ENCODE measurements around the gene RAB33B. TPM values are rescaled to one million over a fixed set of nuclear protein-coding genes. Genes with fewer than 3 reads are reported as not detected.
A peak's percentile ranks its signal among the peaks of the same experiment; 100 is the strongest.

RAB33B gene
- total and polyA plus RNA-seq, 8 donors = 2.4 to 7.5 (median 4.7) TPM

- H3K4me3 ChIP-seq = no peak overlapping the region
- DNase-seq (no peak), ATAC-seq (peak in 3 of 4 donors; percentile 10 to 27 (median 17)), FAIRE-seq (no peak)
- TF ChIP-seq CTCF (IDR thresholded peaks at IDR 0.05) = no peak
- peaks cover 0 to 7% (median 3%) of the 10 kb centered on the region in 3 donors for H3K36me3 ChIP-seq
- peaks cover 7 to 10% (median 9%) of the 10 kb centered on the region in 3 donors for H3K4me1 ChIP-seq
- no peaks in the 10 kb centered on the region for H3K9me3 ChIP-seq
- no peak overlapping the region for H3K27ac ChIP-seq
- intact Hi-C loops (cut with DNase I) = no loop called here
- WGBS, 2 donors = 77 to 83% methylated on average over 6 of the region's 6 CpGs
- H3K27me3 ChIP-seq = no peaks in the 10 kb centered on the region
Observed at GRCh38 chr4:139470997-139471665, 17.2 kb downstream of the RAB33B start.

- no peak for TF ChIP-seq CTCF (IDR thresholded peaks at IDR 0.05)
- FAIRE-seq (no peak), ATAC-seq (no peak), DNase-seq (no peak)
- Histone ChIP-seq H3K4me3 (no peak overlapping the region), H3K4me1 (peaks cover 9 to 10% (median 9%) of the 10 kb centered on the region in 3 donors), H3K27ac (no peak overlapping the region), H3K27me3 (no peaks in the 10 kb centered on the region), H3K36me3 (peaks cover 0 to 7% (median 3%) of the 10 kb centered on the region in 3 donors), H3K9me3 (no peaks in the 10 kb centered on the region)
- WGBS, 2 donors = 69 to 75% methylated on average over 3 of the region's 3 CpGs
- intact Hi-C loops (cut with DNase I) = no loop called here
Observed at GRCh38 chr4:139472852-139473251, 18.9 kb downstream of the RAB33B start.

- Histone ChIP-seq H3K27me3 (no peaks in the 10 kb centered on the region), H3K27ac (no peak overlapping the region), H3K4me3 (no peak overlapping the region), H3K4me1 (peaks cover 0 to 9% (median 0%) of the 10 kb centered on the region in 3 donors), H3K36me3 (peaks cover 0 to 7% (median 3%) of the 10 kb centered on the region in 3 donors), H3K9me3 (no peaks in the 10 kb centered on the region)
- FAIRE-seq = no peak
- peak in 1 of 4 donors; percentile 44 for ATAC-seq
- no peak for TF ChIP-seq CTCF (IDR thresholded peaks at IDR 0.05)
- 41 to 50% methylated on average over 4 of the region's 4 CpGs for WGBS, 2 donors
- intact Hi-C loops (cut with DNase I) = no loop called here
- DNase-seq = no peak
Observed at GRCh38 chr4:139476363-139476762, 22.4 kb downstream of the RAB33B start.

GRCh38 chr4:139481465-139481864 lies 27.5 kb downstream of the RAB33B start:
- ATAC-seq (peak in 3 of 4 donors; percentile 24 to 77 (median 70)), DNase-seq (no peak), FAIRE-seq (no peak)
- no peak overlapping the region for H3K27ac ChIP-seq
- no peaks in the 10 kb centered on the region for H3K9me3 ChIP-seq
- no peaks in the 10 kb centered on the region for H3K36me3 ChIP-seq
- no peaks in the 10 kb centered on the region for H3K27me3 ChIP-seq
- no peak for TF ChIP-seq CTCF (IDR thresholded peaks at IDR 0.05)
- intact Hi-C loops (cut with DNase I) = no loop called here
- no peak overlapping the region for H3K4me3 ChIP-seq
- 36 to 64% methylated on average over 1 of the region's 1 CpG for WGBS, 2 donors
- peaks cover 0 to 2% (median 0%) of the 10 kb centered on the region in 3 donors for H3K4me1 ChIP-seq

- Histone ChIP-seq H3K4me3 (no peak overlapping the region), H3K9me3 (no peaks in the 10 kb centered on the region), H3K4me1 (no peaks in the 10 kb centered on the region), H3K27ac (no peak overlapping the region), H3K36me3 (no peaks in the 10 kb centered on the region), H3K27me3 (no peaks in the 10 kb centered on the region)
- ATAC-seq (no peak), FAIRE-seq (no peak), DNase-seq (no peak)
- no peak for TF ChIP-seq CTCF (IDR thresholded peaks at IDR 0.05)
- intact Hi-C loops (cut with DNase I) = no loop called here
- WGBS, 2 donors = 96 to 97% methylated on average over 3 of the region's 3 CpGs
Observed at GRCh38 chr4:139483000-139483399, 29.1 kb downstream of the RAB33B start.

Data from pancreas (tissue), 10 donors.